Stimulated activated CD8-positive, alpha-beta memory T cell treated with anti-CD3 and anti-CD28 coated beads, Interleukin-2, amount 100 ng/mL, for 1 hour (primary cell): ENCODE data around the gene GALNT16.

Experiments
- DNase-seq, 2 donors: peaks; one replicate each; pipeline ENCODE4 v3.0.0-alpha.2; 2020; ENCODE audit warnings: low read depth in 2 of 2

GALNT16 gene

GRCh38 chr14:69317102-69317755, 57.3 kb downstream of the GALNT16 start:
- DNase-seq: no peak

GRCh38 chr14:69317780-69318179, 57.8 kb downstream of the GALNT16 start:
- DNase-seq: no peak

- no peak for DNase-seq
These were observed 58.3 kb downstream of the GALNT16 start for GRCh38 chr14:69318241-69318640.

GRCh38 chr14:69318901-69319475, 59.0 kb downstream of the GALNT16 start:
- no peak for DNase-seq

GRCh38 chr14:69319911-69320310, 60.0 kb downstream of the GALNT16 start:
- no peak for DNase-seq

- no peak for DNase-seq
These were observed 60.8 kb downstream of the GALNT16 start for GRCh38 chr14:69320581-69321365.

GRCh38 chr14:69321601-69322330, 61.8 kb downstream of the GALNT16 start:
- DNase-seq: no peak

GRCh38 chr14:69323266-69323998, 63.5 kb downstream of the GALNT16 start:
- no peak for DNase-seq

GRCh38 chr14:69323999-69324282, 64.0 kb downstream of the GALNT16 start:
- DNase-seq: no peak

- DNase-seq: no peak
These were observed 64.5 kb downstream of the GALNT16 start for GRCh38 chr14:69324341-69324931.

GRCh38 chr14:69325086-69325485, 65.1 kb downstream of the GALNT16 start:
- no peak for DNase-seq

- DNase-seq: no peak
These were observed 65.8 kb downstream of the GALNT16 start for GRCh38 chr14:69325646-69326265.

GRCh38 chr14:69326611-69327010, 66.7 kb downstream of the GALNT16 start:
- no peak for DNase-seq

- no peak for DNase-seq
These were observed 67.5 kb downstream of the GALNT16 start for GRCh38 chr14:69327507-69327906.

- DNase-seq: no peak
These were observed 68.4 kb downstream of the GALNT16 start for GRCh38 chr14:69328317-69328716.

- DNase-seq: no peak
These were observed 68.8 kb downstream of the GALNT16 start for GRCh38 chr14:69328765-69329164.

- DNase-seq: no peak
These were observed 71.2 kb downstream of the GALNT16 start for GRCh38 chr14:69331206-69331605.

GRCh38 chr14:69332782-69333395, 72.9 kb downstream of the GALNT16 start:
- no peak for DNase-seq

- no peak for DNase-seq
These were observed 73.9 kb downstream of the GALNT16 start for GRCh38 chr14:69333791-69334337.

- DNase-seq: no peak
These were observed 74.6 kb downstream of the GALNT16 start for GRCh38 chr14:69334576-69334975.
